ENCODE data around the gene EPHA6.

The EPHA6 gene

DNA sequence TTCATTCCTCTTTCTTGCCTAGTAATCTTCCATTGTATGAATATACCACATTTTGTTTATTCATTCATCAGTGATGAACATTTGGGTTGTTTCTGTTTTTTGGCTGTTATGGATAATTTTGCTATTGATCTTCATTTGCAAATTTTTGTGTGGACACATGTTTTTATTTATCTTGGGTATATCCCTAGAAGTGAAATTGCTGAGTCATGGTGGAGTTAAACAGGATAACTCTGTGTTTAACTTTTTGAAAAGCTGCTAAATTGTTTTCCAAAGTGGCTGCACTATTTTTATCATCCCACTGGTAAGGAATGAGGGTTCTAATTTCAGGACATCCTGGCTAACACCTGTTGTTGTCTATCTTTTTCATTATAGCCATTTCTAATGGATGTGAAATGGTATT lies 875.6 kb downstream of the EPHA6 start:
- no peak overlapping the region for H3K4me3 ChIP-seq (ENCODE audit: control insufficient read depth, low read depth, low read length)
- no peak for DNase-seq (ENCODE audit: low read depth)
- TF ChIP-seq, protein P1, sequence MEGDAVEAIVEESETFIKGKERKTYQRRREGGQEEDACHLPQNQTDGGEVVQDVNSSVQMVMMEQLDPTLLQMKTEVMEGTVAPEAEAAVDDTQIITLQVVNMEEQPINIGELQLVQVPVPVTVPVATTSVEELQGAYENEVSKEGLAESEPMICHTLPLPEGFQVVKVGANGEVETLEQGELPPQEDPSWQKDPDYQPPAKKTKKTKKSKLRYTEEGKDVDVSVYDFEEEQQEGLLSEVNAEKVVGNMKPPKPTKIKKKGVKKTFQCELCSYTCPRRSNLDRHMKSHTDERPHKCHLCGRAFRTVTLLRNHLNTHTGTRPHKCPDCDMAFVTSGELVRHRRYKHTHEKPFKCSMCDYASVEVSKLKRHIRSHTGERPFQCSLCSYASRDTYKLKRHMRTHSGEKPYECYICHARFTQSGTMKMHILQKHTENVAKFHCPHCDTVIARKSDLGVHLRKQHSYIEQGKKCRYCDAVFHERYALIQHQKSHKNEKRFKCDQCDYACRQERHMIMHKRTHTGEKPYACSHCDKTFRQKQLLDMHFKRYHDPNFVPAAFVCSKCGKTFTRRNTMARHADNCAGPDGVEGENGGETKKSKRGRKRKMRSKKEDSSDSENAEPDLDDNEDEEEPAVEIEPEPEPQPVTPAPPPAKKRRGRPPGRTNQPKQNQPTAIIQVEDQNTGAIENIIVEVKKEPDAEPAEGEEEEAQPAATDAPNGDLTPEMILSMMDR (conservative IDR thresholded peaks at IDR 0.05; ENCODE audit: control insufficient read depth, insufficient read depth, low read depth, low read length) = no peak

DNA sequence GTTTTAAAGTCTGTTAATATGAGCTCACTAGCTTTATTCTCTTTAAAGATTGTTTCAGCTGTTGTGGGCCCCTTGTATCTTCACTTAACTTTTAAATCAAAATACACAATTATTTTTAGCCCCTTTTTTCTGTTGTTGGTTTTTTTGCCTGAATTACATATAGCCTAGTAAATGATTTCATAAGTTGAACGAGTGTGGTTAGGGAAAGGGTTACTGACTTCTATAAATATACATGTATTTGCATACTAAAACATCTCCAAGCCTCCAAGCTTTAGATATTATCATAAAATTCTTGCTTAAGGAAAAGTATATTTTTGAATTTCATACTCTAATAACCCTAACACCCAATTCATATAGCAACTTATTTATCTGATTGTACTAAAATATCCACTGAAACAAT lies 877.0 kb downstream of the EPHA6 start:
- TF ChIP-seq, protein P1 (conservative IDR thresholded peaks at IDR 0.05; ENCODE audit: control insufficient read depth, insufficient read depth, low read depth, low read length) = no peak
- DNase-seq (ENCODE audit: low read depth) = no peak
- H3K4me3 ChIP-seq (ENCODE audit: control insufficient read depth, low read depth, low read length) = no peak overlapping the region

DNA sequence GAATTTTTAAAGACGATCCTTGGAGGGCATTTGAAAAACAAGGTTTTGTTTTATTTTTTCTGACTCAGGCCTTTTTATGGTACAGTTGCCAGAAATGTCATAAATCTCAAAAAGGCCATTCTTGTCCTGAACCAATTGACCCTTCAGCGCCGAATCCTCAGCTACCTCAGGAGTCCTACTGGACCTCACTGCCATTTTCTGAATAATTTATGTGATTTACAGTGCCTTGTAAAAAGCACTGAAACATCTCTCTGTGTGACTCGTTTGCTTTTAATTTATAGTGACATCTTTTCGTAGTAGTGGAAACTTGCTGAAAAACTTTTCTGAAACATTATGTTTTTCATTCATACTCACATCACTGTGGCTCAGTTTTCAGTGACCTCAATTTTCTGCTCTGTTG lies 878.0 kb downstream of the EPHA6 start:
- no peak overlapping the region for H3K4me3 ChIP-seq (ENCODE audit: control insufficient read depth, low read depth, low read length)
- no peak for DNase-seq (ENCODE audit: low read depth)
- TF ChIP-seq, protein P1 (conservative IDR thresholded peaks at IDR 0.05; ENCODE audit: control insufficient read depth, insufficient read depth, low read depth, low read length) = no peak

DNA sequence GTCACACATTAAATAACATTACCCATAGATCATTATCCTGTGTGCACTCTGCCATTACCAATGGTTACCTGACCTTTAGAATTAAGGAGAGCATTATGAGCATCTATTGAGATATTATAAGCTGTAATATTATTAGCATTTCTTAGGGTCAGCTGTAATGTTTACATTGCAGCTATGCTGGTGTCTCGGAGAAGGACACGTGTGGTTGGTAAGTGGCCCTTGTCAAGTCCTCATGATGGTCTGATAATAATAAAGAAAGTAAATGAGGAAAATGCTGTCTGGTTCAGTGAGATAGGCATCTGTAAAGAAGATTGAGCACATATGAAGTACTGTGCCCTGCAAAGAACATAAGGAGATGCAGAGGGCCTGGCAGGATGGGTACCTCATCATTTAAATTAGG lies 878.4 kb downstream of the EPHA6 start:
- DNase-seq (ENCODE audit: low read depth) = no peak
- TF ChIP-seq, protein P1 (conservative IDR thresholded peaks at IDR 0.05; ENCODE audit: control insufficient read depth, insufficient read depth, low read depth, low read length) = no peak
- H3K4me3 ChIP-seq (ENCODE audit: control insufficient read depth, low read depth, low read length) = no peak overlapping the region

DNA sequence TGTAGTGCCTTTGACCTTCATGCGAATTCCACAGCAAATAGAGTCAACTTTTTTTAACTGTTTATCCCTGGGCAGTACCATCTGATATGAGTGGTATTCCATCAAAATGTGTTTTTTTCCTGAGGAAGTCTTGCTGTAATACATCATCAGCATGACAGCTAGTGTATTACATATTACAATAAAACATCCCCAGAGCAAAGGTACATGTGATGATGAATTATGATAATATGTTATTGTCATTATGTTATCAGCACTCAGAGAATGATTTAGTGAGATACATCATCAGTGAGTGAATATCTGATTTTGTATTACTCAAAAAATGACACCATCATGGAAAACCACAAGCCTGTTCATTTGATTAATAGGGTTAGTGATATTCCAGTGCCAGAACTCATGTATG lies 880.5 kb downstream of the EPHA6 start:
- no peak overlapping the region for H3K4me3 ChIP-seq (ENCODE audit: control insufficient read depth, low read depth, low read length)
- TF ChIP-seq, protein P1 (conservative IDR thresholded peaks at IDR 0.05; ENCODE audit: control insufficient read depth, insufficient read depth, low read depth, low read length) = no peak
- DNase-seq (ENCODE audit: low read depth) = no peak

DNA sequence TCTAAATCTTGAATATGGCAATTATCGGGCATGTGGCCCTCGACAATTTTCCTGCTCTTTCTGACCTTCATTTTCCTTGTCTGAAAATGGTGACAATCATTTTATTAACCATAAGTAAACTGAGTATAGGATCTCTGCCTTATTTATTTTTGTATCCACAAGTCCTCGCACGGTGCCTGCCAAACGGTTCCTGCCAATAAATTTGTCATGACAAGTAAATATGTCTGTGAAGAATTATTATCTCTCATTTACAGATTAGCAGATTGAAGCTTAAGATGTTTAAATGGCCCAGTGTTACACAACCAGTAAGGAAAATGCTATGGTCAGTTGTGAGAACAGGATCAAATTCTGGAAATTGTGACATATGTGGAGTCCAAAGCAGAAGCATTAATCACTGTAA lies 884.3 kb downstream of the EPHA6 start:
- TF ChIP-seq, protein P1 (conservative IDR thresholded peaks at IDR 0.05; ENCODE audit: control insufficient read depth, insufficient read depth, low read depth, low read length) = no peak
- DNase-seq (ENCODE audit: low read depth) = no peak
- no peak overlapping the region for H3K4me3 ChIP-seq (ENCODE audit: control insufficient read depth, low read depth, low read length)

DNA sequence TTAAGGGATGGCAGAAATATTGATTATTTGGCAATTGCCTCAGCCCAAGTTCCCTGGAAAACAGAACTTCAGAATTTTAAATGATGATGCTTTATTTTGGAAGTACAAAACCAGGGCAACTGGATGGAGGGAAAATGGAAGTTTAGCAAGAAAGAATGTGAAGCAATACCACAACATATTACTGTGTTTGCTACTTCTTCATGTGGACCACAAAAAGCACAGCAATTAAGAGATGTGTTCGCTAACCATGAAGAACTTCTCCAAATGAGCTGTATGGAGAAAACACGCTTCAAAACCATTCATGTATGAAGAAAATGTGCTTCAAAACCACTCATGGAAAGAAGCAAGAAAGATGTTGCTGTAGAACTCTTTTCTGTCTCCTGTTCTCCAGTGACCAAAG lies 885.5 kb downstream of the EPHA6 start:
- TF ChIP-seq, protein P1 (conservative IDR thresholded peaks at IDR 0.05; ENCODE audit: control insufficient read depth, insufficient read depth, low read depth, low read length) = no peak
- no peak overlapping the region for H3K4me3 ChIP-seq (ENCODE audit: control insufficient read depth, low read depth, low read length)
- no peak for DNase-seq (ENCODE audit: low read depth)

Data from fibroblast of mammary gland (primary cell).